ENCODE results near the gene PDE9A.

- no peak for TF ChIP-seq EZH2 (optimal IDR thresholded peaks at IDR 0.05; ENCODE audit: low read depth, low read length)
- no peak for TF ChIP-seq CTCF (IDR thresholded peaks at IDR 0.05; ENCODE audit: low read length)
- no peak for TF ChIP-seq EZH2phosphoT487 (IDR thresholded peaks at IDR 0.05; ENCODE audit: low read length)
These were observed 107.0 kb downstream of the PDE9A start for GRCh38 chr21:42760361-42760950.
